ENCODE results near the gene MEOX2.

MEOX2 gene

DNA sequence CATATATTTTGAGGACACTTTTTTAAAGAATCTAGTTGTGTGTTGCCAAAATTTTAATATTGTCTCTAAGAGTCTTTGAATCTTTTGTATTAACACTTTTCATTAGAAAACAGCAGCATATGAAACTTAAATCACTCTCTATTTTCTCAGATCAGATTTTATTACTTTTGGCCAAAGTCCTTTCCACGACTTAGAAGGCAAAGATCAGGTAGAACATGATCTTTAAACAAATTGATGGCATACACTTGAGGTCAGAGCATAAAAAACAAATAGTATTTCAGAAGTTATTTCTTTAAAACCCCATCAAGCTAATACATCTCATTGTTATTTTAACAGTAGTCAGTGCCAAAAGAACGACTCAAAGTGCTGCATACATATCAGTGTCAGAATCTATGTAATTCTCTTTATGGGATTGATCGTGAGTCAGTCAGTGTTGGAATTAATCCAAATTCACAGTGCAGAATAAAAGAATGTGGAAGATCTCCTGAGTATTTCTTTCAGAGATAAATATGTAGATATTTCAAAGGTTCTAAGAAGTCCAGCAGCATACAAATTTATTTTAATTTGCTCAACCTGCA is 115.1 kb downstream of the MEOX2 start:
- Histone ChIP-seq H3K27ac (no peak overlapping the region), H3K4me3 (no peak overlapping the region)
- TF ChIP-seq, protein P1, sequence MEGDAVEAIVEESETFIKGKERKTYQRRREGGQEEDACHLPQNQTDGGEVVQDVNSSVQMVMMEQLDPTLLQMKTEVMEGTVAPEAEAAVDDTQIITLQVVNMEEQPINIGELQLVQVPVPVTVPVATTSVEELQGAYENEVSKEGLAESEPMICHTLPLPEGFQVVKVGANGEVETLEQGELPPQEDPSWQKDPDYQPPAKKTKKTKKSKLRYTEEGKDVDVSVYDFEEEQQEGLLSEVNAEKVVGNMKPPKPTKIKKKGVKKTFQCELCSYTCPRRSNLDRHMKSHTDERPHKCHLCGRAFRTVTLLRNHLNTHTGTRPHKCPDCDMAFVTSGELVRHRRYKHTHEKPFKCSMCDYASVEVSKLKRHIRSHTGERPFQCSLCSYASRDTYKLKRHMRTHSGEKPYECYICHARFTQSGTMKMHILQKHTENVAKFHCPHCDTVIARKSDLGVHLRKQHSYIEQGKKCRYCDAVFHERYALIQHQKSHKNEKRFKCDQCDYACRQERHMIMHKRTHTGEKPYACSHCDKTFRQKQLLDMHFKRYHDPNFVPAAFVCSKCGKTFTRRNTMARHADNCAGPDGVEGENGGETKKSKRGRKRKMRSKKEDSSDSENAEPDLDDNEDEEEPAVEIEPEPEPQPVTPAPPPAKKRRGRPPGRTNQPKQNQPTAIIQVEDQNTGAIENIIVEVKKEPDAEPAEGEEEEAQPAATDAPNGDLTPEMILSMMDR (IDR thresholded peaks at IDR 0.05): no peak
- DNase-seq (ENCODE audit: low spot score): no peak

DNA sequence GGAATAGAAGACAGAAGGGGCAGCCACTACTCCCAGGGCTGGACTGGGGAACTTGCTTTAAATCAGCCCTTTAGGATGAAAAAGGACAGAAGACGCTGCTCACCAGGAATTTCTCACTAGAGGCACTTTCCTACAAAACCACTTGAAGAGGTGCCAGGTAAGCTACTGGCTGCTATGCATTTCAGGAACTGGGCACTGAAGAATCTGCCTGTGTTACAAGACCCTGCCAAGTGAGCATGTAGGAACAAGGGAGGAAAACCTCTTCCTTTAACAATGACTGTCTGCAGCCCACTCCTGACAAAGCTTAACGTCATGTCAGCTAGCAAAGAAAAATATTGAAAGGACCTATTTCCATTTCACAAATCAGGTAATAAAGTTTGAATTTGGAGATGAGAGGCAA is 118.8 kb downstream of the MEOX2 start:
- DNase-seq (ENCODE audit: low spot score): no peak
- TF ChIP-seq, protein P1 (IDR thresholded peaks at IDR 0.05): no peak
- H3K27ac ChIP-seq: no peak overlapping the region
- no peak overlapping the region for H3K4me3 ChIP-seq

DNA sequence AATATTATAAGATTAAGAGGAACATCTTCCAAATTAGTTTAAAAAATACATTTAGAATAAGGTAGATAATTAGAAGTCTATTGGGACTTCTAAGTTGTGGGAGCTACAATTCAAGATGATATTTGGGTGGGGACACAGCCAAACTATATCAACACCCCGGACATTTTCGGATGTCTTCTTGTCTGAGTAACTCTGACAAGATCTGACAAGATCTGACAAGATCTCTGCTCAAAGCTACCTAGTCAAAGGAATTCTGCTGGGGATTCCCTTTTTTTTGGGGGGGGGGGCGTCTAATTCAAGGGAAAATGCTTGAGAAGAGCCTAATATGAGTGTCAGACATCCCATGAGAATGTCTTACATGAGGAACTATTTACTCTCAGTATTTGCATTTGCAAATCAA is 119.4 kb downstream of the MEOX2 start:
- no peak overlapping the region for H3K27ac ChIP-seq

DNA sequence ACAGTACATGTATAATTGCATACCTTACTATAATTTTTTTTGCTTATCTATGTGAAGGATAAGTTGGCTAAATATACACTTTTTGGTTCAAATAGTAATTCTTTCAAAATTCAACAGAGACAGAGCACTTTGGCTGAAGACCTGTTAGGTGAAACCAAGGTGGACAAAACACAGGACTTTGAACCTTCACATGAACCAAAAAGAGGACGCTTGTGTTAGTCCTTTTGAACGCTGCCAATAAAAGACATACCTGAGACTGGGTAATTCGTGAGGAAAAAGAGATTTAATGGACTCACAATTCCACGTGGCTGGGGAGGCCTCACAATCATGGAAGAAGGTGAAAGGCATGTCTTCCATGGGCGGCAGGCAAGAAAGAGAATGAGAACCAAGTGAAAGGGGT is 120.0 kb downstream of the MEOX2 start:
- H3K27ac ChIP-seq: no peak overlapping the region
- TF ChIP-seq, protein P1 (IDR thresholded peaks at IDR 0.05): no peak
- no peak for DNase-seq (ENCODE audit: low spot score)
- H3K4me3 ChIP-seq: no peak overlapping the region

More for the DNA sequence above, 119.4 kb downstream of the MEOX2 start:
- H3K4me3 ChIP-seq: no peak overlapping the region
- TF ChIP-seq, protein P1 (IDR thresholded peaks at IDR 0.05): no peak
- no peak for DNase-seq (ENCODE audit: low spot score)

DNA sequence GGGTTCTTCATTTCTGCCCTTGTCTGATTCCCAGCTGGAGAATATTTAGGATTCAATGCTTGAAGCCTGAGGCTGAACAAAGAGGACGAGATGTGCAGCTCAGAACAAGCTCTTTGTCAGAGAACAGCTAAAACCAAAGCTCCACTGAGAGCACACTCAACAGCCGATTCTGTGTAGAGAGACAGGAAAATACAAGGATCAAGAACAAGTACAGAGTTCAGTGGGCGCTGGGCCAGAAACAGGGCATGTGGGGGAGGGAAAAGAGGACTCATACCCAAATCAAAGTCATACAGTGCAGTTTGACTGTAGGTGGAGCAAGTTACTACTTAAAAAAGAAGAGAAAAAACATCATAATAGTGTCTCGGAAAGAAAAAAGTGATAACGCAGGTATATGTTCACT is 124.6 kb downstream of the MEOX2 start, which contains the start of gene AGMO:
AGMO (minus strand) TSS at position 181 of the 400 bp plus-strand sequence.
- DNase-seq (ENCODE audit: low spot score): peak; percentile 76
- Histone ChIP-seq H3K4me3 (peak within 1 kb of the TSS; percentile 54), H3K27ac (peak within 1 kb of the TSS in 1 of 2 donors; percentile 64)
- TF ChIP-seq, protein P1 (IDR thresholded peaks at IDR 0.05): no peak

All from coronary artery (tissue), 2 donors.